H9 (cell line): ENCODE data around the gene PODNL1. TPM values are rescaled to one million over a fixed set of nuclear protein-coding genes. Genes with fewer than 3 reads are reported as not detected.

Experiments
- DNase-seq: peaks from one replicate; pipeline ENCODE4 v3.0.0-alpha.2; 2017
- H2AFZ ChIP-seq: one replicate; pipeline ENCODE4 v1.6.1; 2013; ENCODE audit warnings: mild to moderate bottlenecking, low read length, control low read depth, moderate library complexity
- H2AK5ac ChIP-seq: 2 replicates; pipeline ENCODE4 v1.6.1; 2013; ENCODE audit warnings: low read length, control low read depth, mixed read lengths; ENCODE audit not compliant: insufficient read length
- H2BK120ac ChIP-seq: one replicate; pipeline ENCODE4 v1.6.1; 2013; ENCODE audit warnings: low read depth, mild to moderate bottlenecking, low read length, control low read depth, inconsistent platforms; ENCODE audit not compliant: poor library complexity, severe bottlenecking
- H2BK12ac ChIP-seq: 2 replicates; pipeline ENCODE4 v1.6.1; 2013; ENCODE audit warnings: low read length, control low read depth, mixed read lengths, low read depth; ENCODE audit not compliant: insufficient read length
- H2BK15ac ChIP-seq: 2 replicates; pipeline ENCODE4 v1.6.1; 2013; ENCODE audit warnings: low read depth, low read length, control low read depth
- H2BK20ac ChIP-seq: one replicate; pipeline ENCODE4 v1.6.1; 2013; ENCODE audit warnings: low read depth, mild to moderate bottlenecking, low read length, control low read depth, inconsistent platforms; ENCODE audit not compliant: poor library complexity, severe bottlenecking
- H2BK5ac ChIP-seq: 2 replicates; pipeline ENCODE4 v1.6.1; 2013; ENCODE audit warnings: low read length, control low read depth, mixed read lengths; ENCODE audit not compliant: insufficient read length
- H3K14ac ChIP-seq: 2 replicates; pipeline ENCODE4 v1.6.1; 2013; ENCODE audit warnings: low read length, control low read depth; ENCODE audit not compliant: insufficient read depth
- H3K18ac ChIP-seq: 2 replicates; pipeline ENCODE4 v1.6.1; 2013; ENCODE audit warnings: low read depth, mild to moderate bottlenecking, mixed read lengths, low read length, control low read depth; ENCODE audit not compliant: insufficient read length
- H3K23ac ChIP-seq: 2 replicates; pipeline ENCODE4 v1.6.1; 2013; ENCODE audit warnings: low read length, control low read depth, mixed read lengths, low read depth; ENCODE audit not compliant: insufficient read length
- H3K23me2 ChIP-seq: 2 replicates; pipeline ENCODE4 v1.6.1; 2013; ENCODE audit warnings: low read depth, mild to moderate bottlenecking, mixed read lengths, low read length, control low read depth; ENCODE audit not compliant: insufficient read length, poor library complexity, severe bottlenecking
- H3K27ac ChIP-seq: 2 replicates; pipeline ENCODE4 v1.5.1; 2013; ENCODE audit warnings: low read length, control low read depth, mixed read lengths, low read depth; ENCODE audit not compliant: insufficient read length
- H3K27me3 ChIP-seq: 2 replicates; pipeline ENCODE4 v1.6.1; 2013; ENCODE audit warnings: low read length, control low read depth, inconsistent platforms; ENCODE audit not compliant: insufficient read depth
- H3K4ac ChIP-seq: 2 replicates; pipeline ENCODE4 v1.6.1; 2013; ENCODE audit warnings: low read depth, mild to moderate bottlenecking, control low read depth, inconsistent platforms, low read length, moderate library complexity
- H3K4me1 ChIP-seq: 2 replicates; pipeline ENCODE4 v1.6.1; 2013; ENCODE audit warnings: low read length, control low read depth, inconsistent platforms; ENCODE audit not compliant: insufficient read depth
- H3K4me2 ChIP-seq: 2 replicates; pipeline ENCODE4 v1.6.1; 2013; ENCODE audit warnings: low read length, control low read depth, mixed read lengths; ENCODE audit not compliant: insufficient read length, insufficient read depth
- H3K56ac ChIP-seq: 2 replicates; pipeline ENCODE4 v1.6.1; 2013; ENCODE audit warnings: low read depth, mild to moderate bottlenecking, mixed read lengths, low read length, control low read depth; ENCODE audit not compliant: insufficient read length
- H3K79me1 ChIP-seq: 2 replicates; pipeline ENCODE4 v1.6.1; 2013; ENCODE audit warnings: low read depth, mild to moderate bottlenecking, moderate library complexity, low read length, control low read depth, inconsistent platforms; ENCODE audit not compliant: insufficient read depth, poor library complexity, severe bottlenecking
- H3K79me2 ChIP-seq: 2 replicates; pipeline ENCODE4 v1.6.1; 2013; ENCODE audit warnings: low read length, control low read depth, inconsistent platforms; ENCODE audit not compliant: insufficient read depth
- H3K9ac ChIP-seq: 2 replicates; pipeline ENCODE4 v1.6.1; 2013; ENCODE audit warnings: low read length, control low read depth, mixed read lengths; ENCODE audit not compliant: insufficient read length; ENCODE audit errors: extremely low read depth
- H3K9me3 ChIP-seq: one replicate; pipeline ENCODE4 v1.6.1; 2013; ENCODE audit warnings: low read depth, low read length, inconsistent platforms; ENCODE audit not compliant: control insufficient read depth
- H3T11ph ChIP-seq: one replicate; pipeline ENCODE4 v1.6.1; 2013; ENCODE audit warnings: mild to moderate bottlenecking, low read length, control low read depth, inconsistent platforms
- H4K20me1 ChIP-seq: one replicate; pipeline ENCODE4 v1.6.1; 2013; ENCODE audit not compliant: control insufficient read depth, insufficient read length, insufficient read depth
- H4K5ac ChIP-seq: 2 replicates; pipeline ENCODE4 v1.6.1; 2013; ENCODE audit warnings: low read depth, mild to moderate bottlenecking, mixed read lengths, low read length, control low read depth; ENCODE audit not compliant: insufficient read length
- H4K8ac ChIP-seq: replicated peaks from 2 replicates; pipeline ENCODE4 v1.6.1; 2013; ENCODE audit warnings: low read length, control low read depth, mixed read lengths, low read depth; ENCODE audit not compliant: insufficient read length
- H4K91ac ChIP-seq: 2 replicates; pipeline ENCODE4 v1.6.1; 2013; ENCODE audit warnings: low read depth, mild to moderate bottlenecking, moderate library complexity, mixed read lengths, low read length, control low read depth; ENCODE audit not compliant: insufficient read length
- H3K27ac Mint-ChIP-seq, 3 experiments: 2 replicates in 2 of 3; 3 replicates in 1 of 3; pipeline ENCODE4 v1.8.0; 2020 to 2021; ENCODE audit warnings: mixed read lengths in 3 of 3, mild to moderate bottlenecking in 1 of 3, moderate library complexity in 1 of 3
- H3K27me3 Mint-ChIP-seq: 2 replicates; pipeline ENCODE4 v1.8.0; 2021; ENCODE audit warnings: low read depth, mild to moderate bottlenecking, moderate library complexity, mixed read lengths
- H3K36me3 Mint-ChIP-seq, 3 experiments: 2 replicates in 2 of 3; 3 replicates in 1 of 3; pipeline ENCODE4 v1.8.0; 2020 to 2021; ENCODE audit warnings: low read depth in 3 of 3, mixed read lengths in 3 of 3; ENCODE audit not compliant: insufficient read depth in 1 of 3
- H3K4me1 Mint-ChIP-seq, 2 experiments: 2 replicates each; pipeline ENCODE4 v1.8.0; 2020; ENCODE audit warnings: mixed read lengths in 2 of 2
- H3K4me3 Mint-ChIP-seq, 2 experiments: 2 replicates in 1 of 2; 3 replicates in 1 of 2; pipeline ENCODE4 v1.8.0; 2020 to 2021; ENCODE audit warnings: mild to moderate bottlenecking in 2 of 2, mixed read lengths in 2 of 2, moderate library complexity in 1 of 2
- H3K9me3 Mint-ChIP-seq, 2 experiments: 2 replicates in 1 of 2; 3 replicates in 1 of 2; pipeline ENCODE4 v1.8.0; 2020; ENCODE audit warnings: mild to moderate bottlenecking in 2 of 2, mixed read lengths in 2 of 2, moderate library complexity in 1 of 2
- CTCF ChIP-seq: fragments of 200-600 bp; sonication (generic); conservative IDR thresholded peaks from 3 replicates; pipeline ENCODE4 v1.8.0; 2021; ENCODE audit warnings: antibody characterized with exemption, mild to moderate bottlenecking
- WGBS: extraction: QIAGEN DNeasy Blood & Tissue Kit; methylation state at CpG from one replicate; pipeline ENCODE4 v1.1.7; 2013; ENCODE audit warnings: missing lambda C conversion rate, low lambda C conversion rate, mixed read lengths; ENCODE audit not compliant: insufficient read length; ENCODE audit errors: extremely low coverage; 5-methylcytosine and 5-hydroxymethylcytosine counted together
- total RNA-seq: library from RNA; stranded (reverse); gene quantifications from 2 replicates; pipeline ENCODE4 v1.2.1, GENCODE V29; 2021

Gene PODNL1
- total RNA-seq, 1 experiment from 2014 or later: 0.68 TPM

- no peak overlapping the region for H2BK5ac ChIP-seq
- H2BK120ac ChIP-seq: no peak overlapping the region
- Mint-ChIP-seq H3K9me3 (no peaks in the 10 kb centered on the region; a peak in 1 of 5 replicates), H3K27me3 (peaks cover 15% of the 10 kb centered on the region), H3K4me3 (no peak overlapping the region), H3K4me1 (peaks cover 20 to 27% of the 10 kb centered on the region in 2 experiments), H3K27ac (no peak overlapping the region), H3K36me3 (no peaks in the 10 kb centered on the region)
- H3K18ac ChIP-seq: no peak overlapping the region
- H3K14ac ChIP-seq: no peak overlapping the region; the same call in 1 of the 2 replicates
- no peak overlapping the region for H2BK15ac ChIP-seq
- H3K4me2 ChIP-seq: no peak overlapping the region
- H4K5ac ChIP-seq: no peak overlapping the region
- no peak overlapping the region for H2AFZ ChIP-seq
- DNase-seq: no peak
- H2AK5ac ChIP-seq: no peak overlapping the region
- peaks cover 3% of the 10 kb centered on the region for H3K23me2 ChIP-seq
- no peak overlapping the region for H3T11ph ChIP-seq
- H4K8ac ChIP-seq: no peak overlapping the region
- H2BK20ac ChIP-seq: no peak overlapping the region
- peaks cover 3% of the 10 kb centered on the region; the same call in 1 of the 2 replicates for H3K4me1 ChIP-seq
- H3K27ac ChIP-seq: no peak overlapping the region
- no peaks in the 10 kb centered on the region for H3K27me3 ChIP-seq
- WGBS: no CpG with 5 or more reads among the region's 12 CpGs
- no peak overlapping the region for H2BK12ac ChIP-seq
- no peak overlapping the region for H4K91ac ChIP-seq
- H3K79me2 ChIP-seq: no peaks in the 10 kb centered on the region
- no peak overlapping the region for H3K56ac ChIP-seq
- H3K79me1 ChIP-seq: no peaks in the 10 kb centered on the region
- no peak overlapping the region for H3K4ac ChIP-seq
- no peak for TF ChIP-seq CTCF
- H3K9me3 ChIP-seq: no peaks in the 10 kb centered on the region
- H3K9ac ChIP-seq: no peak overlapping the region
- H4K20me1 ChIP-seq: no peaks in the 10 kb centered on the region
- no peak overlapping the region for H3K23ac ChIP-seq
Measured at GRCh38 chr19:13882836-13883235, 55.4 kb downstream of the PODNL1 start.
